Duodenal mucosa (tissue), 2 donors: Measurements from ENCODE around the gene MAP2K1.

Experiments used
- H3K27ac ChIP-seq: one replicate; pipeline ENCODE4 v1.7.0; 2013; ENCODE audit warnings: low read depth, low read length
- H3K27me3 ChIP-seq, 2 donors: one replicate each; pipeline ENCODE4 v1.7.0; 2013; ENCODE audit warnings: low read length in 2 of 2, control low read depth in 1 of 2; ENCODE audit not compliant: insufficient read depth in 2 of 2, control insufficient read depth in 1 of 2
- H3K36me3 ChIP-seq, 2 donors: one replicate each; pipeline ENCODE4 v1.7.0; 2013; ENCODE audit warnings: low read length in 2 of 2, control low read depth in 1 of 2; ENCODE audit not compliant: insufficient read depth in 2 of 2, control insufficient read depth in 1 of 2
- H3K4me1 ChIP-seq, 2 donors: one replicate each; pipeline ENCODE4 v1.7.0; 2013; ENCODE audit warnings: low read length in 2 of 2, control low read depth in 1 of 2; ENCODE audit not compliant: insufficient read depth in 2 of 2, control insufficient read depth in 1 of 2
- H3K4me3 ChIP-seq, 2 donors: one replicate each; pipeline ENCODE4 v1.7.0; 2013; ENCODE audit warnings: low read length in 2 of 2, low read depth in 1 of 2
- H3K9ac ChIP-seq, 2 donors: one replicate each; pipeline ENCODE4 v1.7.0; 2013; ENCODE audit warnings: low read length in 2 of 2, low read depth in 1 of 2
- H3K9me3 ChIP-seq, 2 donors: one replicate each; pipeline ENCODE4 v1.7.0; 2013; ENCODE audit warnings: low read length in 2 of 2, control low read depth in 1 of 2; ENCODE audit not compliant: control insufficient read depth in 1 of 2

MAP2K1 gene

DNA sequence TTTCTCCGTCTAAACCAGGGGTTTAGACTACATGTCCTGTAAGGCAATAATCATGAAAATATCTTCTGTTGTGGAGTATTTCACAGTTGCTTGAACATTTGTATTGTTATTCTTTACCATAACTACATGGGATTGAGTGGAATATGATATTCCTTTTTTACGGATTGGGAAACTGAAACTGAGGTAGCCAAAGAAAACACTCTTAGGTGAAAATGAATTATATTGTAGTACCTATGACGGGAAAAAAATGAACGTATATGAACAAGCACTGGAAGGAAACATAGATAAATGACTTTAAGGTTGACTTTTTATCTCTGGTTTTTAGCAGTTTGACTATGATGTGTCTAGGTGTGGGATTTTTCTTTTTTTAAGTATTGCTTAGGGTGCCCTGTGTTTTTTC lies 35.6 kb downstream of the MAP2K1 start:
- Histone ChIP-seq H3K27me3 (no peaks in the 10 kb centered on the region), H3K4me1 (peaks cover 0 to 6% of the 10 kb centered on the region in 2 donors), H3K27ac (no peak overlapping the region), H3K9me3 (peaks cover 0 to 2% of the 10 kb centered on the region in 2 donors), H3K36me3 (no peaks in the 10 kb centered on the region), H3K4me3 (no peak overlapping the region), H3K9ac (no peak overlapping the region)

- Histone ChIP-seq H3K9me3 (peaks cover 0 to 2% of the 10 kb centered on the region in 2 donors), H3K36me3 (no peaks in the 10 kb centered on the region), H3K4me3 (no peak overlapping the region), H3K4me1 (no peaks in the 10 kb centered on the region), H3K27ac (no peak overlapping the region), H3K27me3 (no peaks in the 10 kb centered on the region), H3K9ac (no peak overlapping the region)
Measured at GRCh38 chr15:66423149-66423548, 36.4 kb downstream of the MAP2K1 start.

DNA sequence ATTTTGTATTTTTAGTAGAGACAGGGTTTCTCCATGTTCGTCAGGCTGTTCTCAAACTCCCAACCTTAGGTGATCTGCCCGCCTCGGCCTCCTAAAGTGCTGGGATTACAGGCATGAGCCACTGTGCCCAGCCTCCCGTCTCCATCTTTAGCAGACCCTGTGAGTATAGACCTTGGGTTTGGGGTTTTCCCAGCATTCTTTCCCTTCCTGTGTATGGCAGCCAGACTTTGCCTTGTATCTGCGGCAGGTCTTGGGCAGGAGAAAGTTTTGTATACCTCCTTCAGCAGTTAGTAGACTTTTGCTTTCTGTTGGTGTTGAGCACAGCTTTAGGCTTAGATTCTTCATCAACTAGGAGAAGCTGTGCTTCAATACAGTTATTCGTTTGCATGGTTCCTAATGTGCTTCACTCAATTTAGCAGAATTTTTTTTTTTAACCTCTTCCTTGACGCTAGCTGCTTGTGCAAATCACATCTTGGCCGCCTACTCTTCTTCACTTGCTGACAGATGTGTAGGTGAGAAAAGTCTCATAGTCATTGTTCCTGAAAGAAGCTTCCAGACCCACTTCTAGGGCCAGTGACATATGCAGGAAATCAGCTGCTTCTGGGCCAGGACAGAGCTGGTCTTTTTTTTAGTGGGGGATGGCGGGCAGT lies 38.4 kb downstream of the MAP2K1 start:
- H3K4me1 ChIP-seq: no peaks in the 10 kb centered on the region
- H3K9ac ChIP-seq: no peak overlapping the region
- no peaks in the 10 kb centered on the region for H3K27me3 ChIP-seq
- no peak overlapping the region for H3K27ac ChIP-seq
- no peak overlapping the region for H3K4me3 ChIP-seq
- no peaks in the 10 kb centered on the region for H3K36me3 ChIP-seq
- peaks cover 0 to 2% of the 10 kb centered on the region in 2 donors for H3K9me3 ChIP-seq

DNA sequence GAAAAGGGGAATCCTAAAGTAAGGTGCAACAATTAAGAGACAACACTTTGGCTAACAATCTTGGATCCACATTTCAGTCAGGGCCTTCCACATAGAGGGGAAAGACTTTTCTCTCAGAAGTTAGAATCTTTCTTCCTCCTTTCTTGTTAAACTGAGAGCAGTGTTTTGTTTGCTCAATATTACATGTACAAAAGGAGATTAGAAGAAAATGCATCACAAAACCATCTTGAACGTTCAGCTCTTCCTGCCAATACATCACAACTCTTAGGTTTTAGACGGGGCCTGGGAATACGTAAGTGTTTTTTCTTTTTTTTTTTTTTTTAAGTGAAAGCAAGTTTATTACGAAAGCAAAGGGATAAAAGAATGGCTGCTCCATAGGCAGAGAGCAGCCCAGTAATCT lies 39.1 kb downstream of the MAP2K1 start:
- Histone ChIP-seq H3K36me3 (no peaks in the 10 kb centered on the region), H3K4me3 (no peak overlapping the region), H3K27ac (no peak overlapping the region), H3K4me1 (no peaks in the 10 kb centered on the region), H3K27me3 (no peaks in the 10 kb centered on the region), H3K9ac (no peak overlapping the region), H3K9me3 (peaks cover 0 to 2% of the 10 kb centered on the region in 2 donors)

DNA sequence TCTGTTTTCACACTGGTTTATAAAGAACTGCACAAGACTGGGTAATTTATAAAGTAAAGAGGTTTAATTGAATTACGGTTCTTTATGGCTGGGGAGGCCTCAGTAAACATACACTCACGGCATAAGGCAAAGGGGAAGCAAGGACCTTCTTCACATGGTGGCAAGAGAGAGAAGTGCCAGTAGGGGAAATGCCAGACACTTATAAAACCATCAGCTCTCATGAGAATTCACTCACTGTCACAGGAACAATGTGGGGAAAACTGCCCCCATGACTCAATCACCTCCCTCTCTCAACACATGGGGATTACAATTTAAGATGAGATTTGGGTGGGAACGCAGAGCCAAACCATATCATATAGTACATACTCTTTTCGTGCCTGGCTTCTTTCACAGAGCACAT lies 42.4 kb downstream of the MAP2K1 start:
- H3K9me3 ChIP-seq: peaks cover 0 to 2% of the 10 kb centered on the region in 2 donors
- no peak overlapping the region for H3K9ac ChIP-seq
- no peaks in the 10 kb centered on the region for H3K27me3 ChIP-seq
- no peak overlapping the region for H3K27ac ChIP-seq
- no peaks in the 10 kb centered on the region for H3K36me3 ChIP-seq
- H3K4me1 ChIP-seq: no peaks in the 10 kb centered on the region
- no peak overlapping the region for H3K4me3 ChIP-seq

DNA sequence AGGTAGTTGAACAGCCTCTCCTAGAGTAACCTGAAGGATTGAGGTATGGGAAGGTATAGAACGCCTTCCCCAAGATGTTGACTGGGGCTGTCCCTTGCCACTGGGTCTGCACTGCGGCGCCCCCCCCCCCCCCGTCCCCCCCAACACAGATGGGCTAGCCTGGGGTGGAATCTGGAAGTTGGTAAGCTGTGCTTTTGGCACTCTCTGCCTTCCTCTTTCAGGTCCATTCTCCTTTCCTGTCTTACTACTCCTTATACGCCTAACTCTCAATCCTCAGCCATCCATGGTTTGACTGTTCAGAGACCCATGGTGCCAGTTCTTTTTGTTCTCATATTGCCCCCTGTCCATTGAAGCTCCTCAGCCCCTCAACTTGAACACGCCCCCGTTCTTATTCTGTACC lies 42.8 kb downstream of the MAP2K1 start:
- no peaks in the 10 kb centered on the region for H3K4me1 ChIP-seq
- H3K27ac ChIP-seq: no peak overlapping the region
- H3K9ac ChIP-seq: no peak overlapping the region
- no peaks in the 10 kb centered on the region for H3K9me3 ChIP-seq
- no peaks in the 10 kb centered on the region for H3K36me3 ChIP-seq
- no peaks in the 10 kb centered on the region for H3K27me3 ChIP-seq
- H3K4me3 ChIP-seq: no peak overlapping the region

- no peak overlapping the region for H3K9ac ChIP-seq
- peaks cover 0 to 3% of the 10 kb centered on the region in 2 donors for H3K36me3 ChIP-seq
- H3K9me3 ChIP-seq: no peaks in the 10 kb centered on the region
- no peak overlapping the region for H3K27ac ChIP-seq
- no peaks in the 10 kb centered on the region for H3K27me3 ChIP-seq
- H3K4me3 ChIP-seq: no peak overlapping the region
- H3K4me1 ChIP-seq: no peaks in the 10 kb centered on the region
Measured at GRCh38 chr15:66430627-66431255, 44.0 kb downstream of the MAP2K1 start.

DNA sequence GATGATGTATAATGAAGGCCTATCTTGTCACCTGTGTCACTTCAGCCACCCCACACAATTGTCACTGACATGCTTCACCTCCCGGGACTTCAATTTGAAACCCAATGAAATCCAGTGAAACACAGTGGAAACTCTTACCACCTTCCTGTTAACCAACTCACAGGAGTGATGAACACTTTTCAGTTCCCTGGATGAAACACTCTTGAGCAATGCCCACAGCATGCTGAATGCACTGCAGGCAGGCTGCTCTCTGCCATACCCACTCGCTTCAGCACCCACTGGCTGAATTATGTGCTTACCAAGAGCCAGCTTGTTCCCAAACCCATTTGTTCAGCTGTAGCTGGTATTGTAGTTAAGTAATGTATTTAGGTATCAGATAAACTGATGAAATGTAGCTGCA lies 47.0 kb downstream of the MAP2K1 start:
- H3K27me3 ChIP-seq: no peaks in the 10 kb centered on the region
- no peak overlapping the region for H3K9ac ChIP-seq
- H3K4me3 ChIP-seq: no peak overlapping the region
- no peak overlapping the region for H3K27ac ChIP-seq
- H3K9me3 ChIP-seq: no peaks in the 10 kb centered on the region
- H3K4me1 ChIP-seq: no peaks in the 10 kb centered on the region
- H3K36me3 ChIP-seq: peaks cover 9 to 28% of the 10 kb centered on the region in 2 donors

GRCh38 chr15:66440501-66440900 lies 53.8 kb downstream of the MAP2K1 start:
- no peak overlapping the region for H3K4me3 ChIP-seq
- no peaks in the 10 kb centered on the region for H3K4me1 ChIP-seq
- no peaks in the 10 kb centered on the region for H3K9me3 ChIP-seq
- H3K27ac ChIP-seq: no peak overlapping the region
- H3K27me3 ChIP-seq: no peaks in the 10 kb centered on the region
- no peak overlapping the region for H3K9ac ChIP-seq
- peaks cover 27 to 64% of the 10 kb centered on the region in 2 donors for H3K36me3 ChIP-seq

DNA sequence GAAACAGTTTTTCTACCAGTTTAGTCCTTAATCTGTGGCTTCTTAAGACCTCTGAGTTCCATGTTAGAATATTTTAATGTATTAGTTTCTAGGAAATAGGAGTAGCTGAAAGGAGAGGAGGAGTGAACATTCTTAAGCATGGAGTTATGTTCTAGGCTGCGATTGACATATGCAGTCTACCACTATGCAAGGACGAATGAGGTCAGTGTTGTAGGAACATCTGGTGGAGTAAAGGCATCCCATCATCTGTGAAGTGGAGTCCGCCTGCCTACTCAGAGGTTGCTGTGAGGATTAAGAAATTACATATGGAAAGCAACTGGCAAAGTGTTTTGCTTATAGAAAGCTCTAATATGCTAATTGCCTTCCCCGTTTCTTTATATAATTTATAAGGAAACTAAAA lies 65.7 kb downstream of the MAP2K1 start:
- H3K4me1 ChIP-seq: no peaks in the 10 kb centered on the region
- no peak overlapping the region for H3K9ac ChIP-seq
- H3K27me3 ChIP-seq: no peaks in the 10 kb centered on the region
- H3K4me3 ChIP-seq: no peak overlapping the region
- no peaks in the 10 kb centered on the region for H3K9me3 ChIP-seq
- H3K27ac ChIP-seq: no peak overlapping the region
- peaks cover 4% of the 10 kb centered on the region in 2 donors for H3K36me3 ChIP-seq
